22Rv1 (cell line): ENCODE data around the gene MAPK14.

Experiments used
- ZFX ChIP-seq: fragments of 450-650 bp; IDR thresholded peaks from 2 replicates; pipeline ENCODE4 v1.6.1; 2017; ENCODE audit warnings: antibody characterized with exemption, borderline replicate concordance
- TF ChIP-seq, protein P1 (sequence below): fragments of 450-650 bp; IDR thresholded peaks from 2 replicates; pipeline ENCODE4 v1.5.1; 2017; ENCODE audit warnings: mild to moderate bottlenecking

DNA sequence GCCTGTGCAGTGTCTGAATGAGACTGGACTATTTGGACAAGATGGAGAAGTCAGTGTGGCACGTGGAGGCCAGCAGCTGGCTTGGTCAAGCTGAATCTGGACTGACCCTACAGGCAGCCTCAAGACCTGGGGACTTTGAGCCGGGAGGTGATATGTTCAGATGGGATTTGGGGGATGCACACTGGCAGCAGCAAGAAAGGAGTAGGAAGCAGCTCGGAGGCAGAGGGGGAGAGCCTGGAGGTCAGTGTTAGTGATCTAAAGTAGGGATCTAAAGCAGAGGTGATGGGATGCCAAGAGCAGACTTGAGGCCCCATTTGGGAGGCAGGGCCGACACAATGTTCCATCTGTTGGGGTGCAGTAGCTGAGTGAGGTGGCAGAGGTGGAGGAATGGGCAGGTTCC lies 105.5 kb downstream of the MAPK14 start:
- TF ChIP-seq, protein P1, sequence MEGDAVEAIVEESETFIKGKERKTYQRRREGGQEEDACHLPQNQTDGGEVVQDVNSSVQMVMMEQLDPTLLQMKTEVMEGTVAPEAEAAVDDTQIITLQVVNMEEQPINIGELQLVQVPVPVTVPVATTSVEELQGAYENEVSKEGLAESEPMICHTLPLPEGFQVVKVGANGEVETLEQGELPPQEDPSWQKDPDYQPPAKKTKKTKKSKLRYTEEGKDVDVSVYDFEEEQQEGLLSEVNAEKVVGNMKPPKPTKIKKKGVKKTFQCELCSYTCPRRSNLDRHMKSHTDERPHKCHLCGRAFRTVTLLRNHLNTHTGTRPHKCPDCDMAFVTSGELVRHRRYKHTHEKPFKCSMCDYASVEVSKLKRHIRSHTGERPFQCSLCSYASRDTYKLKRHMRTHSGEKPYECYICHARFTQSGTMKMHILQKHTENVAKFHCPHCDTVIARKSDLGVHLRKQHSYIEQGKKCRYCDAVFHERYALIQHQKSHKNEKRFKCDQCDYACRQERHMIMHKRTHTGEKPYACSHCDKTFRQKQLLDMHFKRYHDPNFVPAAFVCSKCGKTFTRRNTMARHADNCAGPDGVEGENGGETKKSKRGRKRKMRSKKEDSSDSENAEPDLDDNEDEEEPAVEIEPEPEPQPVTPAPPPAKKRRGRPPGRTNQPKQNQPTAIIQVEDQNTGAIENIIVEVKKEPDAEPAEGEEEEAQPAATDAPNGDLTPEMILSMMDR, result no peak
- TF ChIP-seq ZFX, result no peak
